ENCODE results near the gene LRRC31.

The LRRC31 gene

DNA sequence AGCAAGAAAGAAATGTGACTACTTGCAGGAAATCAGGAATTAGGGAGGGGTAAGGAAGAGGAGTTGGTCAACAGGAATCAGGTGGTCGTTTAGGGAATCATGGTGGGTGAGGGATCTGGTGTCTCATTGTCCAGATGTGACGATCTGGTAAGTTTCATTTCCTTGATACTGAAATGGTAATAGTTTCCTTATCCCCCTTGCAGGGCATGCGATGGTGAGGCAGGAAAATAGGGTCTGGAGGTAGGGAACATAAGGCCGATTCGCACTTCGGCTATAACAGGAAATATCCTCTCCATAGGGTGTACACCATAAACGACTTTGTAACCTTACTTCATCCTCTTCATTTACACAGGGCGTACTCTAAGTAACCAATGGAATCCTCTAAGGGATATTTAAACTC lies 56.5 kb downstream of the LRRC31 start:
- no peak for DNase-seq (ENCODE audit: low spot score)

DNA sequence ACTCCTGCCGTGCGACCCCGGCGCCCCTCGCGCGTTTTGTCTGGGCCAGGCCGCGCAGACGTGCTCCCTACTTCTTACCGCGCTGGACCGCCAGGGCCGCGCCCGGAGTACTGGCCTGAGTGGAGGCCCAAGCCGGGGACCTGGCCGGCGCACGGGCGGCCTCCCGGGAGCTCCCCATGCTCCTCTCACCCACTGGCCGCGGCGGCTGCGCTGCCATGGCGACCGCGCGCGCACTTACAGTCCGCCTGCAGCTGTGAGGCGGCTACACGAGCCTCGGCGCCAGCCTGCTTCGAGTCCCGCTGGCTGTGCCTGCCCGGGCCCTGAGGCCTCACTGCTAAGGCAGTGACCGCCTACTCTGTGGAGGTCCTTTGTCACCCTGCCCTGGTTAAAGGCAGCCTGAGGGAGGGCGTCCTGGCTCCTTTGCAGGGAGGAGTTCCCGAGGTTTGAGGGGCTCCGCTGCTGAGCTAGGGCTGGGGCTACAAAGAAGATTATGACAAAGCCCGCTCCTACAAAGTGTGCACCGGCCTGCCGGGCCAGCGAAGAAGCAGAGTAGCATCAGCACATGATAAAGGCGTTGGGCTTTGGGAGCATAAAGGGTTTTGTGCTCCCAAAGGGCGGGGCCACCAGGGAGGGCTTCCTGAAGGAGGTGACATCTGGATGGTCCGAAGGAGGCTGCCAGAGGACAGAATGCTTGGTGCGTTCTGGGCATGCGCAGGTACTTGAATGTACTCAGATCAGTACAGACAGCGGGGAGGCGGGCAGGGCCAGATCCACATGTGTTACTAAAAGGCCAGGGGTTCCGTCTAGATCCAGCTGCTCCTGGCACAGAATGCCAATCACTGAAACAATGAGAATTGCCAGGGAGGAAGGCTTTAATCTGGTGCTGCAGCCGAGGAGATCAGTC lies 57.2 kb downstream of the LRRC31 start, which contains the start of the genes LRRC34 and LRRIQ4:
TSS of gene LRRC34 (minus strand) at position 573 of the 904 bp plus-strand sequence. CDS start at position 217, 356 bp downstream.
TSS of gene LRRIQ4 (plus strand) at position 539 of the 904 bp plus-strand sequence. CDS start 9,052 bp downstream, outside the sequence.
- peak; percentile 69 for DNase-seq (ENCODE audit: low spot score)

DNA sequence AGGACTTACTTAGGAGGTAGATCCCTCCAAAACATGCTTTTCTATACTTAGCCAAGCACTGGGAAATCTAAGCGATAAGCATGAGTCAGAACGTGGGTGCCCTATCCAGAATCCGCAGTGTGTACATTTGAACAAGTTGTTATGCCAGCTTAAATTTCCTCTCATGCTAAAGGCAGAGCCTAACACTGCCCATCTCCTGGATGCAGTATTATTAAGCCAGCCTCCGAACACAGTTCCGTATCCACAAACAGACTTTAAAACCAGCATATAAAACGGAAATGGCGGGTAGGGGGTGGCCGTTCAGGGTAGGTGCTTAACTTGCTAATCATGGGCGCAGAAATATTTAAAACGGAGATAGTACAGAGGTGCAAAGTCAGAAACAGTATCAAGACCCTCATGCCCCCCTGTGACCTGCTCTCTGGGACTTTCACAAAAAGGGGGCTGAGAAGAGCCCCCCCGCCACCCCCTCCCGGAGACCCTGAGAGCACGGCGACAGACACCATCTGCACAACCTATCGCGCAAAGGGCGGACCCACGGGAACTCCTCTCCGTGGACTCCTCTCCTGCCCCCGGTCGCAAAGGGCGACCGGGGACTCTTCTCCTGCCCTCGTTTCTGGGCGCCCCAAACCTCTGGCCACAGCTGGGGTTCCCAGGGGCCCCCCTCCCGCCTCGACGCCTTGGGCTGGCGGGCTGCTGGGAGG lies 58.0 kb downstream of the LRRC31 start:
- peak; percentile 60 for DNase-seq (ENCODE audit: low spot score)

DNA sequence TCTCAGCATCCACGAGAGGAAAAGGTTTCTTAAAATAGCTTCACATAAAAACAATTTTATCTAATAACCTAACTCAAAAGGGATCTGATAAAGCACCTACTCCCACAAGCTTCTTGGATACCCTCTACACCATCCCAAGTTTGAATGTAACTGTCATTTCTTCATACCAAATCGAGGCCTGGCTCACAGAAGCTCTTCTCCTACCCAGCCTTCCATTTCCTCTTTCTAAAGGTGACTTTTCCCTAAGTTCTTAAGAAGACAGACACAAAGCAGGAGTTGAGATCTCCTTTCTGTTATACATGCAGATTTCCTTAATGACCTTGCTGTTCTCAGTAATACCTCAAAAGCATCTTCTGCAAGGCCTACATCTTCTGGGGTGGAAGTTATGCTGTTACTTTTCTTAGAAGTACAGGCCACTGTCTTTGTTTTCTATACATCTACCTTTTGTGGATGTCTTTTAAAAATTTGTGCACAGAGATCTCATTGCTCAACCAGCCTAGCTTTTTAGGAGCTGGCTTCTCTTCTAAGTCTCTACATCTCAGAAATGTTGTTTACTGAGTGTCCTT lies 60.4 kb downstream of the LRRC31 start:
- no peak for DNase-seq (ENCODE audit: low spot score)

DNA sequence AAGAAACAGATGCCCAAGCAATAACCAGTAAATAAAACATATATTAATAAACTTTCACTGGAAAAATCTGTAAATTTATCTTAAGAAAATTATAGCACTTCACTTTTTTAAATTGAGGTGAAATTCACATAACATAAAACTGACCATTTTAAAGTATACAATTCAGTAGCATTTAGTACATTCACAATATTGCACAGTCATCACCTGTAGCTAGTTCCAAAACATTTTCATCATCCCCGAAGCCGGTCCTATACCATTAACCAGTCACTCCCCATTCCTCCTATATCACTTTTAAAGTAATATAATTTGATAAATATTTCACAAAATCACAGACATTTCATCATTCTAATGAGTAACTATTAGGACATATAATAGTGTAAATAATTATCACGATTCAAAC lies 65.1 kb downstream of the LRRC31 start:
- DNase-seq (ENCODE audit: low spot score): no peak

DNA sequence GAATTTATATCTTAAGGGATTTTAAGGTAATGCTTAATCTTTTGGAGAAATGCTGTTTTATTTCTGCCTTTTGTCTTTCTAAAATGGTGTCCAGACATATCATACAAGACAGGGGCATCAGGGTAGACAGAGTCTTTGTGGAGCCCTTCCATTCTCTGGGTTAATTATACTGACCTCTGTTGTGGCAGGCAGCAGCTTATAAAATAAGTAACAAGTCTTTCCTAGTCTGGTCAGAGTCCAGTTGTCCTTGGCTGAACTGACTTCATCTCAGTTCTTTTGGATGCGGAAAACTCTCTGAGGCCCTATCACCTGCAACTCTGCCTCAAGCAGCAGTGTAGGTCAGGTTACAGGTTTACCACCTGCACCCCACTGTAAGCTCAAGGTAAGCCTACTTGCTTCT lies 77.4 kb downstream of the LRRC31 start:
- no peak for DNase-seq (ENCODE audit: low spot score)

DNA sequence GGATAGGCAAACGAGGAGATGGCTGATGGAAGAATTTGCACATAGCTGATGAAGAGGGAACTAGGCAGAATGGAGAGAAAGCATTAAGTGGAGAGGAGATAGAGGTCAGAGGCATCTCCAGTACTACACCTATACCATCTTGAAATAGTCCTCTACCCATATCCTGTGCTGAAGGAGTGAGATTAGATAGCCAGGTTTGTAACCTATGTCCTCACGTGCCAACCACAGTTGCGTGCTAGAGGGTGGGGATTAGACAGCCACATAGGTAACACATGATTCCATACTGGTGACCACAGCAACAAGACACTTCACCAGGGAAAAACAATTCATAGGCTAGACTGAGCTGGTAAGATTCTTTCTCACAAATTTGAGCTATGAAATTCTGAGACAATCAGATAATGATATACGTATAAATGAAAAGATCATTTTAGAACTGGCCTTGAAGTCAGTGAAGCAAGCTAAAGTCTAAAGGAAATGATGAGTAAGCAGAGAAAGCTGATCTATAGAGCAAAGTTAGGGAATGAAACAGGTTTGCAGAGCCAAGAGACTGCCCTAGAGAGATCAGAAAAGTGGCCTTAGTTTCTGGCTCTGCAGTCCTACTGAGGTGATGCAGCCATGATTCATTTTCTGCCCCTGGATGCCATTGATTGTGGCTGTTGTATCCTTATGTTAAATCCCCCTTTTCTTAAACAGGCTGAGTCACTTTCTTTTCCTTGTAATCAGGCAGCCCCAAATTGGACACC lies 78.9 kb downstream of the LRRC31 start:
- no peak for DNase-seq (ENCODE audit: low spot score)

DNA sequence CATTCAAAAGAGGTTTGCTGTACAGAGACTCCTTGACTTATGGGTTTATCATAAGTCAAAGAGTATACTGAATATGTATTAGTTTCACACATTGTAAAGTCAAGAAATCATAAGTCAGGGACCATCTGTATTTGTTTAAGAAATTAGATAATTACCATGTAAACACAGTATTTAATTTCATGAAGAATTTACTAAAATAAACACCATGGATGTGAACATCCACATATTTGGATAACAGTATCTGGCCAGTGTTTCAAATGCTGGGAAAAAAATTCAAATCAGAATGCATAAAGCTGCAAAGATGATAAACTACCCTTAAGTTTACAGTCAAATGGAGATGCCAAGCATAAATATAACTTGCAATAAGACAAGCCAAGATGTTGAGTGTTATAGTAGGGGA lies 79.5 kb downstream of the LRRC31 start:
- DNase-seq (ENCODE audit: low spot score): no peak
